Measurements from ENCODE around the gene PET100.

Gene PET100

GRCh38 chr19:7629347-7630054 lies at the start of gene PET100, which contains the start of gene XAB2:
TSS of gene PET100 (plus strand) at chr19:7629793. CDS start at chr19:7629834, 41 bp downstream.
TSS of gene XAB2 (minus strand) at chr19:7629545. CDS start at chr19:7629527, 18 bp downstream.
- FAIRE-seq, result peak; percentile 97

GRCh38 chr19:7582446-7582845 lies 47.1 kb upstream of the PET100 start:
- FAIRE-seq, result no peak

- no peak for FAIRE-seq
Measured at GRCh38 chr19:7589822-7590221, 39.8 kb upstream of the PET100 start.

GRCh38 chr19:7590256-7590655 lies 39.3 kb upstream of the PET100 start:
- FAIRE-seq, result no peak

GRCh38 chr19:7595466-7596133 lies 34.0 kb upstream of the PET100 start, which contains the start of gene CAMSAP3:
TSS of gene CAMSAP3 (plus strand) at chr19:7595863. CDS start at chr19:7596003, 140 bp downstream.
- FAIRE-seq, result no peak

- no peak for FAIRE-seq
Measured at GRCh38 chr19:7596211-7596937, 33.2 kb upstream of the PET100 start.

GRCh38 chr19:7597689-7598088 lies 31.9 kb upstream of the PET100 start:
- FAIRE-seq, result no peak

- no peak for FAIRE-seq
Measured at GRCh38 chr19:7598180-7598579, 31.4 kb upstream of the PET100 start.

GRCh38 chr19:7600721-7601120 lies 28.9 kb upstream of the PET100 start:
- no peak for FAIRE-seq

GRCh38 chr19:7602240-7602934 lies 27.2 kb upstream of the PET100 start:
- no peak for FAIRE-seq

GRCh38 chr19:7602935-7603497 lies 26.6 kb upstream of the PET100 start:
- FAIRE-seq, result no peak

GRCh38 chr19:7603919-7604318 lies 25.7 kb upstream of the PET100 start:
- FAIRE-seq, result no peak

GRCh38 chr19:7605490-7606222 lies 23.9 kb upstream of the PET100 start:
- no peak for FAIRE-seq

GRCh38 chr19:7606289-7606688 lies 23.3 kb upstream of the PET100 start:
- FAIRE-seq, result no peak

GRCh38 chr19:7607212-7607873 lies 22.2 kb upstream of the PET100 start:
- no peak for FAIRE-seq

GRCh38 chr19:7607874-7608560 lies 21.6 kb upstream of the PET100 start:
- FAIRE-seq, result no peak

- no peak for FAIRE-seq
Measured at GRCh38 chr19:7610491-7611240, 18.9 kb upstream of the PET100 start.

GRCh38 chr19:7611541-7612279 lies 17.9 kb upstream of the PET100 start:
- FAIRE-seq, result no peak

Measured in TTC549 (cell line).